Ovary (tissue), 3 donors: ENCODE data around the gene THAP10.

Experiments used
- EP300 ChIP-seq: sonication (generic); formaldehyde crosslinking; IDR thresholded peaks from one replicate; pipeline ENCODE4 v1.6.1; 2017; ENCODE audit warnings: antibody characterized with exemption
- TF ChIP-seq, protein P1 (sequence below), 3 donors: fragments of 450-650 bp in 2 of 3; fragments of 200-600 bp in 1 of 3; IDR thresholded peaks; one replicate each; pipeline versions ENCODE4 v1.5.1 to v1.8.0; 2016 to 2022; ENCODE audit warnings: antibody characterized with exemption in 3 of 3, mild to moderate bottlenecking in 1 of 3
- donor health status: DM: no; HTN: no; CAD: no.

DNA sequence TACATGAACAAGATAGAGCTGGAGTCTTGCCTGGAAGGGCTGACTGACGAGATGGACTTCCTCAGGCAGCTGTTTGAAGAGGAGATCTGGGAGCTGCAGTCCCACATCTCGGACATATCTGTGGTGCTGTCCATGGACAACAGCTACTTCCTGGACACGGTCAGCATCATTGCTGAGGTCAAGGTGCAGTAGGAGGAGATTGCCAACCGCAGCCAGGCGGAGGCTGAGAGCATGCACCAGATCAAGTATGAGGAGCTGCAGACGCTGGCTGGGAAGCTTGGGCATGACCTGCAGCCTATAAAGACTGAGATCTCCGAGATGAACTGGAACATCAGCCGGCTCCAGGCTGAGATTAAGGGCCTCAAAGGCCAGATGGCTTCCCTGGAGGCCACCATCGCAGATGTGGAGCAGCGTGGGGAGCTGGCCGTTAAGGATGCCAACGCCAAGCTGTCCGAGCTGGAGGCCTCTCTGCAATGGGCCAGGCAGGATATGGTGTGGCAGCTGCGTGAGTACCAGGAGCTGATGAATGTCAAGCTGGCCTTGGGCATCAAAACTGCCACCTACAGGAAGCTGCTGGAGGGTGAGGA is 32.8 kb downstream of the THAP10 start:
- TF ChIP-seq, protein P1, sequence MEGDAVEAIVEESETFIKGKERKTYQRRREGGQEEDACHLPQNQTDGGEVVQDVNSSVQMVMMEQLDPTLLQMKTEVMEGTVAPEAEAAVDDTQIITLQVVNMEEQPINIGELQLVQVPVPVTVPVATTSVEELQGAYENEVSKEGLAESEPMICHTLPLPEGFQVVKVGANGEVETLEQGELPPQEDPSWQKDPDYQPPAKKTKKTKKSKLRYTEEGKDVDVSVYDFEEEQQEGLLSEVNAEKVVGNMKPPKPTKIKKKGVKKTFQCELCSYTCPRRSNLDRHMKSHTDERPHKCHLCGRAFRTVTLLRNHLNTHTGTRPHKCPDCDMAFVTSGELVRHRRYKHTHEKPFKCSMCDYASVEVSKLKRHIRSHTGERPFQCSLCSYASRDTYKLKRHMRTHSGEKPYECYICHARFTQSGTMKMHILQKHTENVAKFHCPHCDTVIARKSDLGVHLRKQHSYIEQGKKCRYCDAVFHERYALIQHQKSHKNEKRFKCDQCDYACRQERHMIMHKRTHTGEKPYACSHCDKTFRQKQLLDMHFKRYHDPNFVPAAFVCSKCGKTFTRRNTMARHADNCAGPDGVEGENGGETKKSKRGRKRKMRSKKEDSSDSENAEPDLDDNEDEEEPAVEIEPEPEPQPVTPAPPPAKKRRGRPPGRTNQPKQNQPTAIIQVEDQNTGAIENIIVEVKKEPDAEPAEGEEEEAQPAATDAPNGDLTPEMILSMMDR (IDR thresholded peaks at IDR 0.05): no peak
- TF ChIP-seq EP300: no peak
